GM18508 (cell line): Measurements from ENCODE around the gene SLC1A3.

Experiments
- ATAC-seq: cut with Tn5 transposase; IDR thresholded peaks from one replicate; pipeline ENCODE4 v1.9.1; 2021; ENCODE audit warnings: moderate number of reproducible peaks; ENCODE audit not compliant: insufficient read depth, unreplicated experiment

The SLC1A3 gene

GRCh38 chr5:36705055-36705454 lies 98.6 kb downstream of the SLC1A3 start:
- no peak for ATAC-seq

- ATAC-seq: no peak
These were observed 100.3 kb downstream of the SLC1A3 start for GRCh38 chr5:36706662-36707061.

- no peak for ATAC-seq
These were observed 102.6 kb downstream of the SLC1A3 start for GRCh38 chr5:36708996-36709395.

- ATAC-seq: no peak
These were observed 103.6 kb downstream of the SLC1A3 start for GRCh38 chr5:36710039-36710438.

GRCh38 chr5:36712706-36713105 lies 106.3 kb downstream of the SLC1A3 start:
- no peak for ATAC-seq

GRCh38 chr5:36713541-36713940 lies 107.1 kb downstream of the SLC1A3 start:
- no peak for ATAC-seq

- no peak for ATAC-seq
These were observed 110.8 kb downstream of the SLC1A3 start for GRCh38 chr5:36717131-36717695.

GRCh38 chr5:36719282-36719681 lies 112.9 kb downstream of the SLC1A3 start:
- ATAC-seq: no peak

GRCh38 chr5:36720688-36721087 lies 114.3 kb downstream of the SLC1A3 start:
- no peak for ATAC-seq

GRCh38 chr5:36721664-36722235 lies 115.3 kb downstream of the SLC1A3 start:
- no peak for ATAC-seq

GRCh38 chr5:36722900-36723299 lies 116.5 kb downstream of the SLC1A3 start:
- peak; percentile 25 for ATAC-seq

- peak; percentile 36 for ATAC-seq
These were observed 117.5 kb downstream of the SLC1A3 start for GRCh38 chr5:36723912-36724311.

- ATAC-seq: peak; percentile 68
These were observed 118.3 kb downstream of the SLC1A3 start for GRCh38 chr5:36724467-36725332.

GRCh38 chr5:36726317-36726716 lies 119.9 kb downstream of the SLC1A3 start:
- ATAC-seq: no peak

GRCh38 chr5:36726767-36727166 lies 120.4 kb downstream of the SLC1A3 start:
- ATAC-seq: no peak

- ATAC-seq: no peak
These were observed 122.5 kb downstream of the SLC1A3 start for GRCh38 chr5:36728697-36729543.

GRCh38 chr5:36730537-36731216 lies 124.3 kb downstream of the SLC1A3 start:
- ATAC-seq: no peak

GRCh38 chr5:36733183-36733582 lies 126.8 kb downstream of the SLC1A3 start:
- ATAC-seq: no peak

- no peak for ATAC-seq
These were observed 128.0 kb downstream of the SLC1A3 start for GRCh38 chr5:36734422-36734821.

GRCh38 chr5:36735891-36736290 lies 129.5 kb downstream of the SLC1A3 start:
- ATAC-seq: no peak
